B cell (primary cell): ENCODE results near the gene PLEKHS1. TPM values are rescaled to one million over a fixed set of nuclear protein-coding genes. Genes with fewer than 3 reads are reported as not detected.

Experiments used
- ATAC-seq: fragments of 200-7000 bp; cut with Tn5 transposase; one replicate; pipeline ENCODE4 v1.10.0; 2021; ENCODE audit warnings: low read depth, mild to moderate bottlenecking, moderate number of reproducible peaks, moderate library complexity
- CTCF ChIA-PET: fragments of 350-600 bp; sonication (Branson Sonifier 250); formaldehyde crosslinking; loops from one replicate; lab custom pipeline; 2021; ENCODE audit warnings: antibody characterized with exemption, inconsistent platforms; lab: Charles Lee
- POLR2A ChIA-PET: fragments of 350-600 bp; sonication (Branson Sonifier 250); formaldehyde crosslinking; loops from one replicate; lab custom pipeline; 2021; ENCODE audit warnings: antibody characterized with exemption; lab: Charles Lee
- DNase-seq: peaks from one replicate; pipeline ENCODE4 v3.0.0; 2013
- H2AFZ ChIP-seq: 2 replicates; pipeline ENCODE4 v1.6.1; 2012; ENCODE audit warnings: mild to moderate bottlenecking, low read depth, low read length; ENCODE audit not compliant: insufficient read depth, poor library complexity, severe bottlenecking
- H3K27ac ChIP-seq, 2 donors: 1 replicate in 1 of 2; 2 replicates in 1 of 2; pipeline ENCODE4 v1.5.1; 2012 to 2013; ENCODE audit warnings: low read length in 2 of 2, mild to moderate bottlenecking in 2 of 2, moderate library complexity in 1 of 2
- H3K27me3 ChIP-seq, 4 experiments: fragments of 200-600 bp in 1 of 4; sonication (generic) in 1 of 4; replicated peaks in 1 of 4; 1 replicate in 2 of 4; 2 replicates in 2 of 4; pipeline versions ENCODE4 v1.6.1 to v1.7.0; 2013 to 2016; ENCODE audit warnings: low read length in 3 of 4, mild to moderate bottlenecking in 2 of 4, mixed read lengths in 1 of 4, moderate library complexity in 1 of 4; ENCODE audit not compliant: insufficient read depth in 4 of 4, control insufficient read depth in 3 of 4; ENCODE audit errors: control extremely low read depth in 1 of 4
- H3K36me3 ChIP-seq, 2 experiments: replicated peaks in 1 of 2; 1 replicate in 1 of 2; 2 replicates in 1 of 2; pipeline versions ENCODE4 v1.6.1 to v1.7.1; 2013; ENCODE audit warnings: low read length in 1 of 2; ENCODE audit not compliant: insufficient read depth in 2 of 2, control insufficient read depth in 1 of 2; ENCODE audit errors: control extremely low read depth in 1 of 2, extremely low read depth in 1 of 2
- H3K4me1 ChIP-seq, 2 donors: fragments of 200-600 bp in 1 of 2; sonication (generic) in 1 of 2; 1 replicate in 1 of 2; 2 replicates in 1 of 2; pipeline versions ENCODE4 v1.5.1 to v1.6.1; 2013 to 2017; ENCODE audit warnings: low read length in 2 of 2; ENCODE audit not compliant: control insufficient read depth in 2 of 2, insufficient read depth in 2 of 2
- H3K4me2 ChIP-seq: replicated peaks from 2 replicates; pipeline ENCODE3; 2012; ENCODE audit warnings: mild to moderate bottlenecking, low read depth, low read length; ENCODE audit not compliant: poor library complexity, severe bottlenecking
- H3K4me3 ChIP-seq, 5 experiments: fragments of 200-600 bp in 1 of 5; sonication (generic) in 1 of 5; 1 replicate in 3 of 5; 2 replicates in 2 of 5; pipeline versions ENCODE4 v1.5.1 to v1.7.0; 2011 to 2016; ENCODE audit warnings: low read length in 4 of 5, mild to moderate bottlenecking in 4 of 5, low read depth in 2 of 5, control low read depth in 1 of 5, moderate library complexity in 1 of 5; ENCODE audit not compliant: insufficient read depth in 1 of 5; ENCODE audit errors: control extremely low read depth in 1 of 5, extremely low read depth in 1 of 5
- H3K79me2 ChIP-seq: fragments of 200-600 bp; sonication (generic); one replicate; pipeline ENCODE4 v1.6.0; 2016; ENCODE audit warnings: low read length; ENCODE audit not compliant: control insufficient read depth, insufficient read depth
- H3K9ac ChIP-seq: fragments of 200-600 bp; sonication (generic); 2 replicates; pipeline ENCODE4 v1.6.1; 2017; ENCODE audit warnings: mild to moderate bottlenecking, low read length, moderate library complexity
- H3K9me3 ChIP-seq, 3 donors: one replicate each; pipeline versions ENCODE4 v1.6.1 to v1.7.1; 2013; ENCODE audit warnings: low read length in 2 of 3; ENCODE audit not compliant: control insufficient read depth in 2 of 3, insufficient read depth in 1 of 3; ENCODE audit errors: control extremely low read depth in 1 of 3
- H4K20me1 ChIP-seq: 2 replicates; pipeline ENCODE4 v1.6.0; 2012; ENCODE audit warnings: mild to moderate bottlenecking, low read length; ENCODE audit not compliant: insufficient read depth, control insufficient read depth, poor library complexity, severe bottlenecking
- H3K27ac Mint-ChIP-seq: one replicate; pipeline ENCODE4 v1.8.0; 2021; ENCODE audit warnings: mixed read lengths
- H3K27me3 Mint-ChIP-seq: one replicate; pipeline ENCODE4 v1.8.0; 2021; ENCODE audit warnings: mixed read lengths
- H3K4me1 Mint-ChIP-seq: one replicate; pipeline ENCODE4 v1.8.0; 2021; ENCODE audit warnings: mixed read lengths
- H3K4me3 Mint-ChIP-seq: one replicate; pipeline ENCODE4 v1.8.0; 2021; ENCODE audit warnings: mixed read lengths
- H3K9me3 Mint-ChIP-seq: one replicate; pipeline ENCODE4 v1.8.0; 2022; ENCODE audit warnings: mixed read lengths; ENCODE audit not compliant: insufficient read depth
- CTCF ChIP-seq: fragments of 200-600 bp; IDR thresholded peaks from one replicate; pipeline ENCODE4 v1.8.0; 2022; ENCODE audit warnings: antibody characterized with exemption, mild to moderate bottlenecking
- EZH2 ChIP-seq: IDR thresholded peaks from 2 replicates; pipeline ENCODE4 v1.6.1; 2012; ENCODE audit warnings: borderline replicate concordance, low read depth, mild to moderate bottlenecking, moderate library complexity, low read length; ENCODE audit not compliant: insufficient read depth, poor library complexity, severe bottlenecking
- WGBS: methylation state at CpG from one replicate; pipeline ENCODE4 v1.1.5; 2013; ENCODE audit warnings: missing lambda C conversion rate; ENCODE audit not compliant: insufficient coverage; 5-methylcytosine and 5-hydroxymethylcytosine counted together
- intact Hi-C: fragments of 100-400 bp; cut with micrococcal nuclease; formaldehyde crosslinking; loops from one replicate; pipeline ENCODE4 v1.10.0; 2022
- polyA plus RNA-seq: library from polyadenylated mRNA; depleted of rRNA; stranded (reverse); fragments of >200 nt; gene quantifications from 2 replicates; pipeline ENCODE4 v1.2.3, GENCODE V29; 2012
- total RNA-seq, 2 donors: library from RNA; stranded (reverse); fragments of 120-200 nt in 1 of 2; gene quantifications; 1 replicate in 1 of 2; 2 replicates in 1 of 2; pipeline versions ENCODE4 v1.2.3 to v1.2.4, GENCODE V29; 2013 to 2022

The PLEKHS1 gene
- total and polyA plus RNA-seq, 2 donors (not counting 1 experiment from before 2014, with no cell fraction given): 0.09 TPM; not detected in 1

GRCh38 chr10:113711142-113711541 is 40.3 kb upstream of the PLEKHS1 start:
- Mint-ChIP-seq H3K27ac (no peak overlapping the region), H3K4me1 (peaks cover 34% of the 10 kb centered on the region), H3K9me3 (no peaks in the 10 kb centered on the region), H3K27me3 (no peaks in the 10 kb centered on the region), H3K4me3 (no peak overlapping the region)
- intact Hi-C loops: no loop called here
- no peak overlapping the region for H3K27ac ChIP-seq
- H3K36me3 ChIP-seq: peaks cover 0 to 6% of the 10 kb centered on the region in 2 experiments
- DNase-seq: no peak
- TF ChIP-seq CTCF: no peak
- no peak for TF ChIP-seq EZH2
- H3K27me3 ChIP-seq: no peaks in the 10 kb centered on the region
- no peak overlapping the region for H3K9ac ChIP-seq
- 90% methylated on average over 2 of the region's 2 CpGs for WGBS
- peaks cover 0 to 4% of the 10 kb centered on the region in 2 donors for H3K4me1 ChIP-seq
- no peak overlapping the region for H3K4me2 ChIP-seq
- ChIA-PET CTCF (no interaction called here), POLR2A (no interaction called here)
- H3K9me3 ChIP-seq: no peaks in the 10 kb centered on the region
- no peak for ATAC-seq
- peaks cover 53% of the 10 kb centered on the region for H4K20me1 ChIP-seq
- H2AFZ ChIP-seq: no peak overlapping the region
- peaks cover 37% of the 10 kb centered on the region for H3K79me2 ChIP-seq
- no peak overlapping the region for H3K4me3 ChIP-seq

- Histone ChIP-seq H3K4me2 (no peak overlapping the region), H3K4me3 (no peak overlapping the region), H3K9ac (no peak overlapping the region), H2AFZ (no peak overlapping the region), H3K4me1 (peaks cover 0 to 6% of the 10 kb centered on the region in 2 donors), H3K9me3 (no peaks in the 10 kb centered on the region), H3K79me2 (peaks cover 33% of the 10 kb centered on the region), H4K20me1 (peaks cover 52% of the 10 kb centered on the region), H3K36me3 (peaks cover 0 to 6% of the 10 kb centered on the region in 2 experiments), H3K27ac (no peak overlapping the region), H3K27me3 (no peaks in the 10 kb centered on the region)
- intact Hi-C loops: no loop called here
- H3K4me1 Mint-ChIP-seq: peaks cover 37% of the 10 kb centered on the region
- CTCF ChIA-PET: no interaction called here
- WGBS: no CpG with 5 or more reads among the region's 3 CpGs
- H3K27ac Mint-ChIP-seq: no peak overlapping the region
- no peak overlapping the region for H3K4me3 Mint-ChIP-seq
- DNase-seq: no peak
- no peaks in the 10 kb centered on the region for H3K9me3 Mint-ChIP-seq
- POLR2A ChIA-PET: no interaction called here
- ATAC-seq: no peak
- H3K27me3 Mint-ChIP-seq: no peaks in the 10 kb centered on the region
- TF ChIP-seq CTCF: no peak
- TF ChIP-seq EZH2: no peak
Observed at GRCh38 chr10:113712024-113712423, 39.5 kb upstream of the PLEKHS1 start.
